ENCODE results near the gene KDM4C. TPM values are rescaled to one million over a fixed set of nuclear protein-coding genes. Genes with fewer than 3 reads are reported as not detected.

The KDM4C gene
- polyA plus RNA-seq, 1 donor (not counting 4 experiments of a cell fraction or from before 2014, with no cell fraction given), result 17.2 TPM

DNA sequence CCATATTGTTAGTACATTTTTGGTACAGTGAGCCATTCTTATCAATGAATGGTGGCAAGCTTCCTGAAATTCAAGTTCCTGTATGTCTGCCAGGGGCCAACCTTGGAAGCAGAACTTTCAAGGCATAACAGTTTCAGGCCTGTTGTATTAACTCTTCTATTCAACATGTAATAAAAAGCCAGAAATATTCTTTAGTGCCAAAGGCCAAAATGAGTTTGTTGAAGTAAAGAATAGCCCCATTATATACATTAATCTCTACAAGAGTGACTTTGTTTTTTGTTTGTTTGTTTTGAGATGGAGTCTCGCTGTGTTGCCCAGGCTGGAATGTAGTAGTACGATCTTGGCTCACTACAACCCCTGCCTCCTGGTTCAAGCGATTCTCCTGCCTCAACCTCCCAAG lies 321.3 kb downstream of the KDM4C start:
- no peak overlapping the region for H3K4me2 ChIP-seq (ENCODE audit: control insufficient read depth, extremely low read depth, insufficient read depth, low read depth, low read length)
- dilution Hi-C loops (cut with MboI; ENCODE audit: extremely low pct_ligation_motif_present, low sequenced_read_pairs), result no loop called here
- TF ChIP-seq CTCF (optimal IDR thresholded peaks at IDR 0.05 in 1 of 3, IDR thresholded peaks at IDR 0.05 in 1 of 3, conservative IDR thresholded peaks at IDR 0.05 in 1 of 3; ENCODE audit: extremely low read depth in 1 of 3, insufficient read depth in 2 of 3, low read length in 3 of 3), result no peak
- TF ChIP-seq EZH2 (IDR thresholded peaks at IDR 0.05; ENCODE audit: low read length), result no peak
- H3K9ac ChIP-seq (ENCODE audit: control insufficient read depth, extremely low read depth, insufficient read depth, low read length), result no peak overlapping the region
- no peak for DNase-seq (ENCODE audit: low read depth, low spot score)
- H3K79me2 ChIP-seq (ENCODE audit: control insufficient read depth, insufficient read depth, low read length), result no peaks in the 10 kb centered on the region
- FAIRE-seq, result no peak
- H3K27ac ChIP-seq (ENCODE audit: control insufficient read depth, insufficient read depth, low read length), result no peak overlapping the region
- H3K9me1 ChIP-seq (ENCODE audit: control insufficient read depth, extremely low read depth, insufficient read depth, low read length), result no peaks in the 10 kb centered on the region
- no peak overlapping the region for H3K4me3 ChIP-seq (ENCODE audit: control insufficient read depth in 2 of 3, extremely low read depth in 1 of 3, insufficient read depth in 2 of 3, low read depth in 1 of 3, low read length in 3 of 3)
- H3K4me1 ChIP-seq (ENCODE audit: control insufficient read depth, extremely low read depth, insufficient read depth, low read length), result no peaks in the 10 kb centered on the region
- no peaks in the 10 kb centered on the region for H4K20me1 ChIP-seq (ENCODE audit: control insufficient read depth, extremely low read depth, insufficient read depth, low read length)
- no peaks in the 10 kb centered on the region for H3K9me3 ChIP-seq (ENCODE audit: control insufficient read depth, low read depth, low read length)
- no peak overlapping the region for H2AFZ ChIP-seq (ENCODE audit: control insufficient read depth, low read length)
- no peaks in the 10 kb centered on the region for H3K36me3 ChIP-seq (ENCODE audit: control insufficient read depth in 2 of 2, extremely low read depth in 1 of 2, insufficient read depth in 2 of 2, low read length in 2 of 2)
- no peaks in the 10 kb centered on the region for H3K27me3 ChIP-seq (ENCODE audit: control insufficient read depth, extremely low read depth, insufficient read depth, low read length)

DNA sequence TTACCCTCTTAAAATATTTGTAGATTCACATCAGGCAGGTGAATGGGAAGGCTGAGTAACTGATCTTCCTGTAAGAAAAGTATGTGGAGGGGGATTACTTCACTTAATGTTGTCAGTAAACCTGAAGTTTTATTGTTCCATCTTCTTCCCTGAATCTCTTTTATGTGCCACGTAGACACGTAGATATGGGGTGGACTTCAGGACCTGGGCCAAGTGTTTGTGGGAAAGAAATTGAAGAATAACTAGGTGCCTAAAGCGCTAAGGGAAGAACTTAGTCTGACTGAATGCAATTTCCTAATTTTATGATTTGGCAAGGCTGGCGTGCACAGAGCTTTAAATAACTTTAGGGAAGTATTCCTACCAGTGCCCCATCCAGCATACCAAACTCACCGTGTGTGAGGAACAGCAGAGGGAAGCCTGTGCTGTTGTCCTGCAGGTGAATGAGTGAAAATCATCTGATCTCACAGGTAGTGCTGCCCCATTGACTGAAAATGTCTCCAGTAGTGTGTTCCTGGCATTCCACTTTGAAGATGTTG lies 323.4 kb downstream of the KDM4C start:
- Histone ChIP-seq H3K27me3 (ENCODE audit: control insufficient read depth, extremely low read depth, insufficient read depth, low read length) (no peaks in the 10 kb centered on the region), H3K27ac (ENCODE audit: control insufficient read depth, insufficient read depth, low read length) (no peak overlapping the region), H3K4me1 (ENCODE audit: control insufficient read depth, extremely low read depth, insufficient read depth, low read length) (no peaks in the 10 kb centered on the region), H3K9me1 (ENCODE audit: control insufficient read depth, extremely low read depth, insufficient read depth, low read length) (no peaks in the 10 kb centered on the region), H3K9me3 (ENCODE audit: control insufficient read depth, low read depth, low read length) (no peaks in the 10 kb centered on the region), H3K4me2 (ENCODE audit: control insufficient read depth, extremely low read depth, insufficient read depth, low read depth, low read length) (no peak overlapping the region), H3K4me3 (ENCODE audit: control insufficient read depth in 2 of 3, extremely low read depth in 1 of 3, insufficient read depth in 2 of 3, low read depth in 1 of 3, low read length in 3 of 3) (no peak overlapping the region), H3K9ac (ENCODE audit: control insufficient read depth, extremely low read depth, insufficient read depth, low read length) (no peak overlapping the region), H3K36me3 (ENCODE audit: control insufficient read depth in 2 of 2, extremely low read depth in 1 of 2, insufficient read depth in 2 of 2, low read length in 2 of 2) (no peaks in the 10 kb centered on the region), H3K79me2 (ENCODE audit: control insufficient read depth, insufficient read depth, low read length) (no peaks in the 10 kb centered on the region), H4K20me1 (ENCODE audit: control insufficient read depth, extremely low read depth, insufficient read depth, low read length) (no peaks in the 10 kb centered on the region), H2AFZ (ENCODE audit: control insufficient read depth, low read length) (no peak overlapping the region)
- dilution Hi-C loops (cut with MboI; ENCODE audit: extremely low pct_ligation_motif_present, low sequenced_read_pairs), result no loop called here
- TF ChIP-seq CTCF (optimal IDR thresholded peaks at IDR 0.05 in 1 of 3, IDR thresholded peaks at IDR 0.05 in 1 of 3, conservative IDR thresholded peaks at IDR 0.05 in 1 of 3; ENCODE audit: extremely low read depth in 1 of 3, insufficient read depth in 2 of 3, low read length in 3 of 3), result no peak
- no peak for TF ChIP-seq EZH2 (IDR thresholded peaks at IDR 0.05; ENCODE audit: low read length)
- DNase-seq (ENCODE audit: low read depth, low spot score) (no peak), FAIRE-seq (no peak)
